OCI-LY1 (cell line): ENCODE data around the gene CNNM1.

Experiments used
- EZH2 ChIP-seq: fragments of 200-600 bp; sonication (generic), shearing (Covaris generic); IDR thresholded peaks from 2 replicates; pipeline ENCODE4 v1.8.0; 2017; ENCODE audit warnings: borderline replicate concordance, mixed run types, mild to moderate bottlenecking, antibody characterized with exemption, low read length, moderate library complexity, mixed read lengths
- TF ChIP-seq, protein P1 (sequence below): fragments of 200-600 bp; sonication (generic), shearing (Covaris generic); IDR thresholded peaks from 2 replicates; pipeline ENCODE4 v1.5.1; 2017; ENCODE audit warnings: mild to moderate bottlenecking, antibody characterized with exemption, low read length, moderate library complexity, mixed read lengths

DNA sequence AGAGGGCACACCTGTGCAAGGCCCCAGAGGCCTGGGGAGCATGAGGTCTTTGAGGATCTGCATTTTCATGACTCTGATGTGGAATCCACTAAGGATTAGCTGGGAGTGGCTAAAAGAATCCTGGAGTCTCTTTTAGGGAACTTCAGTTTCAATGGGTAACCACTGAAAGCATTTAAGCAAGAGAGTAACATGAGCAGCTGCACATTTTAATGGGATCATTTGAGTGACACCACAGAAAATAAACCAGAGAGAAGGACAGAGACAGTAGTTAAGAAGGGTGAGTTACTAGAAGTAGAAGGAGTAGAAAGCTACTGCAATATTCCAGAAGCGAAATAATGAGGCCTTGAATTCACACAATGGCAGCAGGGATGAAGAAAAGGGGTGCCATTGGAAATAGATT, 96.0 kb downstream of the CNNM1 start:
- TF ChIP-seq, protein P1, sequence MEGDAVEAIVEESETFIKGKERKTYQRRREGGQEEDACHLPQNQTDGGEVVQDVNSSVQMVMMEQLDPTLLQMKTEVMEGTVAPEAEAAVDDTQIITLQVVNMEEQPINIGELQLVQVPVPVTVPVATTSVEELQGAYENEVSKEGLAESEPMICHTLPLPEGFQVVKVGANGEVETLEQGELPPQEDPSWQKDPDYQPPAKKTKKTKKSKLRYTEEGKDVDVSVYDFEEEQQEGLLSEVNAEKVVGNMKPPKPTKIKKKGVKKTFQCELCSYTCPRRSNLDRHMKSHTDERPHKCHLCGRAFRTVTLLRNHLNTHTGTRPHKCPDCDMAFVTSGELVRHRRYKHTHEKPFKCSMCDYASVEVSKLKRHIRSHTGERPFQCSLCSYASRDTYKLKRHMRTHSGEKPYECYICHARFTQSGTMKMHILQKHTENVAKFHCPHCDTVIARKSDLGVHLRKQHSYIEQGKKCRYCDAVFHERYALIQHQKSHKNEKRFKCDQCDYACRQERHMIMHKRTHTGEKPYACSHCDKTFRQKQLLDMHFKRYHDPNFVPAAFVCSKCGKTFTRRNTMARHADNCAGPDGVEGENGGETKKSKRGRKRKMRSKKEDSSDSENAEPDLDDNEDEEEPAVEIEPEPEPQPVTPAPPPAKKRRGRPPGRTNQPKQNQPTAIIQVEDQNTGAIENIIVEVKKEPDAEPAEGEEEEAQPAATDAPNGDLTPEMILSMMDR: no peak
- no peak for TF ChIP-seq EZH2
